GM19455 (cell line): ENCODE data around the gene KIAA0319L.
"Not testable (repeated sequence)": the region's sequence is repeated elsewhere in the genome, so short reads cannot be mapped to it uniquely, and the experiment has no call there.

Experiments used
- ATAC-seq: cut with Tn5 transposase; IDR thresholded peaks from one replicate; pipeline ENCODE4 v1.9.1; 2021; ENCODE audit not compliant: unreplicated experiment

KIAA0319L gene

DNA sequence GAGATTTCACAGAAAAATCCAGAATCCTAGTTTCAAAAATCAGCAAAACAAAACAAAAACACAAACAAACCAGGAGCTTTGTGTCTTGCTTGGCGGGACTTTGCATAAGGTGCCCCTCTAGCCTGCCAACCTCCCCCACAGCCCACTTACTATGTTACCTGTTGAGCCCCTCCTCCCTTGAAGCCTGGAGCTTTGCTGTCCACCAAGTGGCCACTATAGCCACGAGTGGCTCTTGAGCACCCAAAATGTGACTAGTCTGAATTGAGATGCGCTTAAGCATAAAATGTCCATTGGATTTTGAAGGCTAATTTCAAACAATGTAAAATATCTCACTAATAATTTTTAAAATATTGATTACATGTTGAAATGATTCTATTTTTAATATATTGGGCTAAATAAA, 28.1 kb upstream of the KIAA0319L start:
- no peak for ATAC-seq

DNA sequence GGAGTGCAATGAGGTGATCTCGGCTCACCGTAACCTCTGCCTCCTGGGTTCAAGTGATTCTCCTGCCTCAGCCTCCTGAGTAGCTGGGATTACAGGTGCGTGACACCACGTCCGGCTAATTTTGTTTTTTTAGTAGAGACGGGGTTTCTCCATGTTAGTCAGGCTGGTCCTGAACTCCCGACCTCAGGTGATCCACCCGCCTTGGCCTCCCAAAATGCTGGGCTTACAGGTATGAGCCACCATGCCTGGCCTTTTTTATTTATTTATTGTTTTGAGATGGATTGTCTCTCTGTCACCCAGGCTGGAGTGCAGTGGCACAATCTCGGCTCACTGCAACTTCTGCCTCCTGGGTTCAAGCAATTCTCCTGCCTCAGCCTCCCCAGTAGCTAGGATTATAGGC, 24.4 kb upstream of the KIAA0319L start:
- not testable (repeated sequence) for ATAC-seq

DNA sequence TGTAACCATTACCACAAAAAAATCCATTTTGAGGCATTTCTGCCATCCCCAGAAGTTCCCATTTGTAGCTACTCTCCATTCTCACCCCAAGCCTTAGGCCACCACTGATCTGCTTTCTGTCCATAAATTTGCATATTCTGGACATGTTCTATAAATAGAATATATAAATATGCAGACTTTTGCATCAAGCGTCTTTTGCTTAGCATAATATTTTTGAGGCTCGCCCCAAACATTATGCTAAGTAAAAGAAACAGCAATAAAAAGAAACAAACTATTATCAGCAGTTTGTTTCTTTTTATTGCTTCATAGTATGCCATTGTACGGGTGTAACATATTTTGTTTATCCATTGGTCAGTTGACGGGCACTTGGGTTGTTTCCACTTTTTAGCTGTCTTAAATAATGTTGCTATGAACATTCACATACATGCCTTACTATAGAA, 23.8 kb upstream of the KIAA0319L start:
- ATAC-seq = no peak

DNA sequence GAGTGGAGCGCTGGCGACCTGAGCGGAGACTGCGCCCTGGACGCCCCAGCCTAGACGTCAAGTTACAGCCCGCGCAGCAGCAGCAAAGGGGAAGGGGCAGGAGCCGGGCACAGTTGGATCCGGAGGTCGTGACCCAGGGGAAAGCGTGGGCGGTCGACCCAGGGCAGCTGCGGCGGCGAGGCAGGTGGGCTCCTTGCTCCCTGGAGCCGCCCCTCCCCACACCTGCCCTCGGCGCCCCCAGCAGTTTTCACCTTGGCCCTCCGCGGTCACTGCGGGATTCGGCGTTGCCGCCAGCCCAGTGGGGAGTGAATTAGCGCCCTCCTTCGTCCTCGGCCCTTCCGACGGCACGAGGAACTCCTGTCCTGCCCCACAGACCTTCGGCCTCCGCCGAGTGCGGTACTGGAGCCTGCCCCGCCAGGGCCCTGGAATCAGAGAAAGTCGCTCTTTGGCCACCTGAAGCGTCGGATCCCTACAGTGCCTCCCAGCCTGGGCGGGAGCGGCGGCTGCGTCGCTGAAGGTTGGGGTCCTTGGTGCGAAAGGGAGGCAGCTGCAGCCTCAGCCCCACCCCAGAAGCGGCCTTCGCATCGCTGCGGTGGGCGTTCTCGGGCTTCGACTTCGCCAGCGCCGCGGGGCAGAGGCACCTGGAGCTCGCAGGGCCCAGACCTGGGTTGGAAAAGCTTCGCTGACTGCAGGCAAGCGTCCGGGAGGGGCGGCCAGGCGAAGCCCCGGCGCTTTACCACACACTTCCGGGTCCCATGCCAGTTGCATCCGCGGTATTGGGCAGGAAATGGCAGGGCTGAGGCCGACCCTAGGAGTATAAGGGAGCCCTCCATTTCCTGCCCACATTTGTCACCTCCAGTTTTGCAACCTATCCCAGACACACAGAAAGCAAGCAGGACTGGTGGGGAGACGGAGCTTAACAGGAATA, 20.1 kb upstream of the KIAA0319L start:
- no peak for ATAC-seq

DNA sequence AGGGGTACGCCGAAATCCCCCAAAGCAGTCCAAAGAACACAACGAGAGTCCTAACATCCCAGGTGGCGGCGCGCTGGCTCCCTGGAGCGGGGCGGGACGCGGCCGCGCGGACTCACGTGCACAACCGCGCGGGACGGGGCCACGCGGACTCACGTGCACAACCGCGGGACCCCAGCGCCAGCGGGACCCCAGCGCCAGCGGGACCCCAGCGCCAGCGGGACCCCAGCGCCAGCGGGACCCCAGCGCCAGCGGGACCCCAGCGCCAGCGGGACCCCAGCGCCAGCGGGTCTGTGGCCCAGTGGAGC, 19.5 kb upstream of the KIAA0319L start:
- ATAC-seq = not testable (repeated sequence)

DNA sequence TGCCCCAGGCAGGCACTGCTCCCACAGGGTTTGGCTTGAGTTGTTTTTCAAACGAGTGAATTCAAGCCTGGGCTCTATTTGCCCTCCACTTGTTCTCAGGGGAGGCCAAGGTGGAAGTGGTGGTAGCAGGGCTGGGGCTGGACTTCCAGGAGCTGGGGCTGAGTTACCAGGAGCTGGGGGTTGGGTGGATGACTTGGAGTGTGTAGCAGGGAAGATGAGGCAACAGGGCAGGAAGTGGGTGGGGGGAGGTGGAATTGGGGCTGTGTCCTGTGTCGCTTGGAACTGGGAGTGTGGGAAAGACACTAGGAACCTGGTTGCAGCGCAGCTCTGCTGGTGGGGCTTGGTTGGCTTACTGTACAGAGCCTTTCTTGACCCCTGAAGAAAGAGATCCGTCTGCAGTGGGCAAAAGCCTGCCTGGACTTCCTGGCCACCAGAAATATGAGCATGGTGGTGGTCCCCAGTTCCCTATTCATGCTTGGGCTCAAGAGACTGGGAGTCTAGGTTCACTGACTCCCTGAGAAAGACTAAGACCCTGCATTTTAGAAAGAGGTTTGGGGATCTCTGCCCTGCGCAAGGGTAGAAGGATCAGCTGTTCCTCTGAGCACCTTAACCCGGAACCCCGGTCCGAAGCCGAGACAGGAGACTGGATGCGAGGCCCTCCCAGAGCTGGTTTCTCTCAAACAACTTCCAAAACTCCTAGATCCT, 19.0 kb upstream of the KIAA0319L start:
- ATAC-seq = no peak

DNA sequence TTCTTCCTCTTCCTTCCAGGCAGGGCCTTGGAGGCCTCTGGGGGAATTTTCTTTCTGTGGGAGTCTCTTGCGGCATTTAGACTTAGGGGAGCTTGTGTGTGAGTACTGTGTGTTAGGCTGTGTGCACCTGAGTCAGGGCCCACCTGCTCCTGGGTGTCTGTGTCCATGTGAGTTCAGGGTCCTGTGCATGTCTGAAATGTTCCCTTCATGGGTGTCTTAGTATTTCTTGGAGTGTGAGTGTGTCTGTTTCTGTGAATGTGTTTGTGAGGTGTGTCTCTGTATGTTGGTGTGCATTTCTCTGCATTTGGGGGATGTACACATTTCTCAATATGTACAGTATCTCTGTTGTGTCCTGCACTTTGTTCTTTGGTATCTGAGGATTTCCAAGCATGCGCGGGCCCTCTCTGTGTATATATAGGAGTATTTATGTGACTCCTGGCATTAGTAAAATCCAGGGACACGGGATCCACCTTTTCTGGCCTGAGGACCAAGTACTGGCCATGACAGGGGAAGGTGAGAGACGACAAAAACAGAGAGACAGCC, 18.3 kb upstream of the KIAA0319L start:
- no peak for ATAC-seq

DNA sequence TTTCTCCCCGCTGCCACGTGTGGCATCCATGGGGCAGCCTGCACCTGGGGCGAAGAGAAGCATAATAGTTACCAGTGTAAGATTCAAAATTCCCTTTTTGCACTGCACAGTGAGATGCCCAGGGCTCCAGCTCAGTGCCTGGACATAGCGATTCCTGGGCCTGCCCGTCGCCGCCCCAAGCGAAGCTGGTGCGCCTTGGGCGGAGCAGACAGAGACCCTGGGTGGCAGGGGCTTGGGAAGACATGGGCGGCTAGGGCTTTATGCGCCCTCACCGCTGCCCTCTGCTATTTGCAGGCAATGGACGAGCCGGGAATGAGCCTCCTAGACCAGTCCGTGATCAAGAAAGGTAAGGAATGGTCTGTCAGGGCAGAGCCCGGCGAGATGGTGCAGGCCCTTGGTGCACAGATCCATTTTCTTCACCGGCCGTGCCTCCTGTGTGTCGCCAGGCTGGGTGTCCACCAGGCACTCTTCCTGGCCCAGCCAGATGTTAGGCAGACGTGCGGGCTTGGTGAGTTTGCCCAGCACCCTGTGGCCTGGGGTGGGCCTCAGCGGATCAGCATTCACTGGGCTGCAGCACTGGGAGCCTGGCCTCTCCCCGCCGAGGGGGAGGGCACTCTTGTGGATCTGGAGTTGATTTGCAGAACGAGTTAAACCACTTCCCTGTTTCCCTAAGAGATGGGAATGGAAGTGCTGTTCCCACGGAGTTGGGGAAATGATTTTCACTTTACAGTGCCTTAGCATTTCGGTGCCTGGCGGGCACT, 17.6 kb upstream of the KIAA0319L start:
- ATAC-seq = no peak

DNA sequence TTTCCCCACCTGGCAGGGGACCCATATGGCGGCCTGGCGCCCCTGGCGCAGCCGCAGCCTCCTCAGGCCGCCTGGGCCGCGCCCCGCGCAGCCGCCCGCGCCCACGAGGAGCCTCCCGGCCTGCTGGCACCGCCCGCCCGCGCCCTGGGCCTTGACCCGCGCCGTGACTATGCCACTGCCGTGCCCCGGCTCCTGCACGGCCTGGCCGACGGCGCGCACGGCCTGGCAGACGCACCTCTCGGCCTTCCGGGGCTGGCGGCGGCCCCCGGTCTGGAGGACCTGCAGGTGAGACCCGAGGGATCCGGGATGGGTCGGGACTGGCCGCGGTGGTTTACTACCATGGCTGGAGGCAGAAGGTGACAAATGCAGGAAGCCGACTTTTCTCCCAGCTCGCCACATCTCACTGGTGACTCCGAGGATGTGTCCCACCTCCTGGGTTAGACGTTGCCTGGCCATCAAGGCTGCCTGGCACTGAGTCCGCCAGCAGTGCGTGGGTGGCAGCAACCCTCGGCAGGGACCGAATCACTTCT, 17.0 kb upstream of the KIAA0319L start:
- ATAC-seq = no peak

DNA sequence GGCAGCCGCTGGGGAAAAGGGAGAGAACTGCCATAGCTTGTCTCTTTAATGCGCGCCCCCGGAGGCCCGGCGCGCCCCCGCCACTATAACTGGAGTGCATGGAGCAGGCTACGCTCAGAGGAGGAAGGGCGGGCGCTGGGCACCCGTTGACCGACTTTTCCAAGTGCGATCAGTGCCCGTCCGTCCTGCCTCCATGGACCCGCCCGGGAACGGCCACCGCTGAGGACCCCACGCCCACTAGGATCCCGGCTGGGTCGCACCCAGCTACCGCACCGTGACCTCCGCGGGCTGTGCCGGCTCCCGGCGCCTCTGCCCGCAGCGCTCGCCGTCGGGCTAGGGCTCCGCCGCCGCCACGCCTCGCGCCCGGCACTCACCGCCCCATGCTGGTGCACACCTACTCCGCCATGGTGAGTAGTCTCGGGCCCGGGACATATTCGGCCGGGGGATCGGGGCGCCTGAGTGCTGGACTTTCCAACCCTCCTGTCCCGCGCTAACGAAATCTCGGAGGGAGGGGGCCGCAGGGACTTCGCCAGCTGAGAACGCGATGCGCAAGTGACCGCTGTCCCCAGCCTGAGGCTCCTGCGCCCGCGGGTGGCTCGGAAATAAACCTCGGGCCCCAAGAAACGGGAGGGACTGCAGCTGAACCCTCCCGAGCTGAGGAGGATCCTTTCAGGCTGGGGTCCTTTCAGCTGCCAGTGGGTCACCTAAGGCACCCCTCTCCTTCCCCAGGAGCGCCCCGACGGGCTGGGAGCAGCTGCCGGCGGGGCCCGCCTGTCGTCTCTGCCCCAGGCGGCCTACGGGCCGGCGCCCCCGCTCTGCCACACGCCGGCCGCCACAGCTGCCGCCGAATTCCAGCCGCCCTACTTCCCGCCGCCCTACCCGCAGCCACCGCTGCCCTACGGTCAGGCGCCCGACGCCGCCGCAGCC, 16.3 kb upstream of the KIAA0319L start, which contains the start of gene TFAP2E:
TFAP2E (plus strand) TSS at position 117 of the 927 bp plus-strand sequence; CDS start at position 381, 264 bp downstream.
- no peak for ATAC-seq

DNA sequence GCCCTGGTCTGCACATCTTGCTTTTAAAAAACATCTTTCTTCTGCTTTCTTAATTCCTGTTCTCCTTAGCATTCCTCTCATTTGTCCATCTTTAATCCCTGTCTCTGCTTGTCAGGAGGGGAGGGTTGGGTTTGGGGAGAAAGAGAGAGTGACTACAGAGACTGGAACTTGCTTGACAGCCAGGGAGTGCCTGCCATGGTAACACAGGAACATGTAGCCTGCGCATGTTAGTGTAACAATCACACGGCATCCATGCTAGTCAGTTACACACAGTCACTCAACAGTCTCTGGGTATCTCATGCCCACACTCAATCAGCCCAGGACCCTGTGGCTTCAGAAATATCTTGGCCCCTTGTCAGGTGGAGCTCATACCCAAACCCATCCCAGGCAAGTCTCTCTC, 15.1 kb upstream of the KIAA0319L start:
- no peak for ATAC-seq

DNA sequence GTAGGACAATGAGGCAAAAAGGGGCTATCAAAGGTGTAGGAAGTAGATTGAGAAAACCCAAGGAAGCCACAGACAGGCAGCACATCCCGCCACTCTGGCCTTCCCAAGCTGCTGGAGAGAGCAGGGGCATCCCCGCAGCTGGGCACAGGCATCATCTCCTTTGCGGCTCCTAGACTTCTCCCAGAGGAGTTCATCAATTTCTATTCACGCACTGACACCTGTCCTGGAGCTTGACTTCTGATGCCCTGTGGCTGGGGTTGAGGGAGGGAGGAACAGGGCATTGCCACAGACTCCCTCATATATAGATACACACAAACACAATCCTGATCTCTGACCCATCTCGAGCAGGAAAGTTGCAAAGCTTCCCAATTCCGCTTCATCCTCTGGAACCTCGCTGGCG, 14.1 kb upstream of the KIAA0319L start:
- no peak for ATAC-seq

DNA sequence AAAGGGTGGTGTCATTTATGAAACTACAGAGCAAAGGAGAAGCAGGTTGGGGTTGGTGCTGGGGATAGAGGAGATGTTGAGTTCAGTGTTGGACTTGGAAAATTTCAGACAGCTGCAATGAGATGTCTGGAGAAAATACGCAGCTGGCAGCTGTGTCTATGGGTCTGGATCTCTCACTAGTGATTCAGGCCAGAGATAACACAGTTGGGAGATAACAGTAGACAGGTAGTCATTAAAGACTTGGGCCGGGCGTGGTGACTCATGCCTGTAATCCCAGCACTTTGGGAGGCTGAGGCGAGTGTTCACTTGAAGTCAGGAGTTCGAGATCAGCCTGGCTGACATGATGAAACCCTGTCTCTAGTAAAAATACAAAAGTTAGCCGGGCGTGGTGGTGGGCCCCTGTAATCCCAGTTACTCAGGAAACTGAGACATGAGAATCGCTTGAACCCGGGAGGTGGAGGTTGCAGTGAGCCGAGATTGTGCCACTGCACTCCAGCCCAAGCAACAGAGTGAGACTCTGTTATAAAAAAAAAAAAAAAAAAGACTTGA, 13.5 kb upstream of the KIAA0319L start:
- no peak for ATAC-seq

DNA sequence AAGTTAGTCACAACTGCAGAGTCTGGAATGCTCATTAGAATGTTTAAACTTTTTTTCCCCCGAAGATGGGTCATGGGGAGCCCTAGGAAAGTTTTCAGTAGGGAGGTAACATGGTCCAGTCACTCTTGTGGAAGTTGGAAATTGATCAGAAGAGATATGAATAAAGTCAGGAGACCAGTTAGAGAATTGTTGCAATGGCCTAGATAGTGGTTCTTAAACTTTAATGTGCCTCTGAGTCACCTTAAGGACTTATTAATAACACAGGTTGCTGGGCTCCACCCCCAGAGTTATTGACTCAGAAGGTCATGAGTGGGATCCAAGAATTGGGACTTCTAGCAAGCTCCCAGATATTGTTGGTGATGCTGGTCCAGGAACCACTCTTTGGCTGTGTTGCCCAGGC, 12.7 kb upstream of the KIAA0319L start:
- no peak for ATAC-seq

DNA sequence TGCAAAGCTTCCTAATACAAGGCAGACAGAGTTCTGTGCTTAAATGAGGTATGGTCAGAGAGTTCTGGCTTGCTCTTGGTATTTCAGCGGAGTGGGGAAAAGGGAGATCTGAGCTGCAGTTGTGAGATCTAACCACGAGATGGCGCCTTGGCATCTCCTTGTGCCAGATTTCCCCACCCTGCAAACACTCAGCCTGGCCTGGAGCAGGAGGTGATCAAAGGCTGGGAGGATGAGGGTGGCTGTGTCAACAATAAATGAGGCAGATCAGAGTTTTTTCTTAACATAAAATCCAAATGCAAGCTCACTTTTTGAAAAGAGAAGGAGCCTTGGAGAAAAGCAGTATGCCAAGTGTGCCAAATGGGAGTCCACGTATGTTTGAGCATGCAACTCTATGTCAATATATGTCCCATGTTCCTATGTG, 11.8 kb upstream of the KIAA0319L start:
- no peak for ATAC-seq

DNA sequence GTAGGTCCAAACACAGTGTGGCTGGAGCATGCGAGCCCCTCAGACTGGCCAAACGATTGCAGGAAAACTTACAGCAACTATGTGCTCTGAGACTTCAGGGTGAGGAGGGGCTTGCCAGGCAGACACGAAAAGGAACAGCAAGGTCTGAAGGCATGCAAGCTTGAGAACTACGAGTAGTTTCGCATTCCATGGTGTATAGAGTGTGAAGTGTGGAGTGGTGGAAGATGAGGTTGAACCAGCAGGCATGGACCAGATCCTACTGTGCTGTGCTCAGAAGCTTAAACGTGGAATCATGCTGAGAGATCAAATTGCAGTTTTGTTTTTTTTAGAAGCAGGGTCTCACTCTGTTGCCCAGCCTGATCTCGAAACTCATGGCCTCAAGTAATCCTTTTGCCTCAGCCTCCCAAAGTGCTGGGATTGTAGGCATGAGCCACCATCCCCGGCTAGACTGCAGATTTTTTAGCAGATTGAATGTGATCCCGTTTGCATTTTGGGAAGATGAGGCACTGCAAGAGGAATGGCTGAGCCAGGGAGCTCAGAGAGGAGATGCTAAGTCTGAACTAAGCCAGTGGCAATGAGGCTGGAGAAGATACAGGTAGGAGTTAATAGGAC, 10.8 kb upstream of the KIAA0319L start:
- ATAC-seq = no peak

DNA sequence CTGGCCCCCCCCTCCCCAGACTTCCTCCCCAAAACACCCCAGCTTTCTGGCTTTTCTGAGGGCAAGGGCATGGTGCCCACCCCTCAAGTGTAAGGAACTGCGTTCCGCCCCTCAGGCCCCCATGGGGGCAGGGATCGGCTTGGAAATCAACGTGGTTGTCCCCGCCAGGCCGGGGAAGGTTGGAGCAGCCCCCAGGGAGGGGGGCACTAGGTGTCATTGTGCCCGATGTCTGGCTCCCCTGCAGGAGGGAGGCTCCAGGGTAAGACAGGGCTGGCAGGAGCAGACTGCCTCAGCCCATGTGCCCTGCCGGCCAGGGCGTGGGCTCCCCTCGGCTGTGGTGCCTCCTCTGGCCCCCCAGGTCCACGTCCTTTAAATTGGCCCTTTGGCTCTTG, 8.5 kb upstream of the KIAA0319L start:
- no peak for ATAC-seq

DNA sequence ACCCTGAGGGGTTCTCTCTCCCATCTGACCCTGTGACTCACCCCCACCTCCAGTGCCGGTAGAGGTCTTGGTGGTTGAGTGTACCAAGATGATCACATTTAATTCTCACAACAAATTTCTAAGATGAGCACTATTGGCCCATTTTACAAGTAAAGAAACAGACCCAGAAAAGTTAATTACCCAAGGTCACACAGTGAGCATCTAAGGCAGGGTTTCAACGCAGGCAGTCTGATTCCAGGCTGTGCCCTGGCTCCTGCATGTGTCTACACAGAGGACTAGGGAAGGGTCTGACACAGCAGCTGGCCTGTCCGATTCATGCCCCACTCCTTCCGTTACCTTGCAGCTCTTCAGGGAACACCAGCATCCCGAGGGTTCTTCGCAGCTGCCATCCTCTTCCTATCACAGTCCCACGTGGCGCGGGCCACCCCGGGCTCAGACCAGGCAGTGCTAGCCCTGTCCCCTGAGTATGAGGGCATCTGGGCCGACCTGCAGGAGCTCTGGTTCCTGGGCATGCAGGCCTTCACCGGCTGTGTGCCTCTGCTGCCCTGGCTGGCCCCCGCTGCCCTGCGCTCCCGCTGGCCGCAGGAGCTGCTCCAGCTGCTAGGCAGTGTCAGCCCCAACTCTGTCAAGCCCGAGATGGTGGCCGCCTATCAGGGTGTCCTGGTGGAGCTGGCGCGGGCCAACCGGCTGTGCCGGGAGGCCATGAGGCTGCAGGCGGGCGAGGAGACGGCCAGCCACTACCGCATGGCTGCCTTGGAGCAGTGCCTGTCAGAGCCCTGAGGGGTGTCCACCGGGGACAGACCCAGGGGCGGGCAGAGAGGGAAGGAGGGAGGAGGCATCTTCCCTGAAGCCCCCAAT, 7.9 kb upstream of the KIAA0319L start:
- no peak for ATAC-seq
